HL-60/S4 (cell line): Measurements from ENCODE around the gene MYOF.

ENCODE experiments used
- in situ Hi-C: fragments of 300-500 bp; cut with MboI; formaldehyde crosslinking; loops from 2 replicates; pipeline ENCODE4 v1.14.3; 2022; ENCODE audit warnings: low sequenced_read_pairs

The MYOF gene

GRCh38 chr10:93367664-93368063 lies 114.5 kb downstream of the MYOF start:
- in situ Hi-C loops, result no loop called here

GRCh38 chr10:93364966-93365365 lies 117.2 kb downstream of the MYOF start:
- in situ Hi-C loops, result no loop called here

GRCh38 chr10:93363891-93364648 lies 118.1 kb downstream of the MYOF start:
- in situ Hi-C loops, result no loop called here

- in situ Hi-C loops, result loop anchor here (10.0 kb wide), 1 partner anchor 274 kb away; no protein-coding TSS in a partner anchor
Observed at GRCh38 chr10:93358398-93358797, 123.7 kb downstream of the MYOF start.

GRCh38 chr10:93357680-93358079 lies 124.5 kb downstream of the MYOF start:
- in situ Hi-C loops, result loop anchor here (10.0 kb wide), 1 partner anchor 273 kb away; no protein-coding TSS in a partner anchor

- in situ Hi-C loops, result loop anchor here (10.0 kb wide), 1 partner anchor 272 kb away; no protein-coding TSS in a partner anchor
Observed at GRCh38 chr10:93356516-93356915, 125.6 kb downstream of the MYOF start.

- in situ Hi-C loops, result loop anchor here (10.0 kb wide), 1 partner anchor 268 kb away; no protein-coding TSS in a partner anchor
Observed at GRCh38 chr10:93352638-93353383, 129.3 kb downstream of the MYOF start.

GRCh38 chr10:93346694-93347093 lies 135.4 kb downstream of the MYOF start:
- in situ Hi-C loops, result no loop called here

- in situ Hi-C loops, result no loop called here
Observed at GRCh38 chr10:93346108-93346507, 136.0 kb downstream of the MYOF start.

- in situ Hi-C loops, result no loop called here
Observed at GRCh38 chr10:93344691-93345090, 137.4 kb downstream of the MYOF start.

GRCh38 chr10:93342921-93343320 lies 139.2 kb downstream of the MYOF start:
- in situ Hi-C loops, result no loop called here

- in situ Hi-C loops, result no loop called here
Observed at GRCh38 chr10:93342366-93342765, 139.8 kb downstream of the MYOF start.

GRCh38 chr10:93337309-93337721 lies 144.8 kb downstream of the MYOF start:
- in situ Hi-C loops, result no loop called here

GRCh38 chr10:93336678-93337077 lies 145.5 kb downstream of the MYOF start:
- in situ Hi-C loops, result no loop called here

GRCh38 chr10:93336110-93336509 lies 146.0 kb downstream of the MYOF start:
- in situ Hi-C loops, result no loop called here

GRCh38 chr10:93334901-93335327 lies 147.2 kb downstream of the MYOF start:
- in situ Hi-C loops, result no loop called here

GRCh38 chr10:93334181-93334580 lies 148.0 kb downstream of the MYOF start:
- in situ Hi-C loops, result no loop called here

GRCh38 chr10:93333278-93333978 lies 148.7 kb downstream of the MYOF start:
- in situ Hi-C loops, result no loop called here

GRCh38 chr10:93330824-93331223 lies 151.3 kb downstream of the MYOF start:
- in situ Hi-C loops, result no loop called here

GRCh38 chr10:93319896-93320295 lies 162.2 kb downstream of the MYOF start:
- in situ Hi-C loops, result no loop called here

GRCh38 chr10:93319096-93319495 lies 163.0 kb downstream of the MYOF start:
- in situ Hi-C loops, result no loop called here
